Measurements from ENCODE around the gene CACNA2D3. TPM values are rescaled to one million over a fixed set of nuclear protein-coding genes. Genes with fewer than 3 reads are reported as not detected.
A peak's percentile ranks its signal among the peaks of the same experiment; 100 is the strongest.

CACNA2D3 gene
- polyA plus RNA-seq, 1 donor from 2014 or later, result 26.2 TPM

DNA sequence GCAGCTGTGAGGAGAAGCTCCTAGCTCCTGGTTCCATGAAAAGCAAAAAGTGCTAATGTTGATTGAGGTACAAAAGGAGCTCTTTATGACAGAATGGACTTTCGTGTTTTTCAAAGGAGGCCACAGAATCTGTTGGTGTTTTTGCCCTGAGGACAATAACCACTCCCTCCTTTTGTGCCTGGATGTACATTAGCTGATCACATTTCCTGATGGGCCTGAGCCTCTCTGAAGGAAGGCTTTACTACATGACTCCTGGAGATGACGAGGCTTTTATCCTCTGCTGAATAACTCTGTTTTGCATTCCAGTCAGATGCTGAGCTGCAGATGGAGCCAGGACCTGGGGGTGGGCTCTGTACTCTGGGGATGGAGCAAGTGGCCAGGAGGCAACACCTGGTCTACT is 301.9 kb downstream of the CACNA2D3 start:
- Histone ChIP-seq H3K9ac (ENCODE audit: low read length) (no peak overlapping the region), H4K20me1 (ENCODE audit: insufficient read depth) (no peaks in the 10 kb centered on the region), H3K27me3 (ENCODE audit: insufficient read depth, low read depth, low read length) (peaks cover 3% of the 10 kb centered on the region), H3K4me3 (ENCODE audit: low read length) (no peak overlapping the region), H3K36me3 (ENCODE audit: insufficient read depth, low read length) (no peaks in the 10 kb centered on the region), H2AFZ (ENCODE audit: low read depth, low read length) (no peak overlapping the region), H3K27ac (ENCODE audit: low read length) (no peak overlapping the region), H3K4me2 (ENCODE audit: low read length) (no peak overlapping the region), H3F3A (ENCODE audit: insufficient read depth, low read length, poor library complexity, severe bottlenecking) (peaks cover 7% of the 10 kb centered on the region), H3K79me2 (replicated peaks; ENCODE audit: insufficient read depth, low read length) (no peaks in the 10 kb centered on the region), H3K9me3 (ENCODE audit: low read length) (no peaks in the 10 kb centered on the region), H3K9me2 (ENCODE audit: insufficient read depth, low read length) (no peaks in the 10 kb centered on the region)
- TF ChIP-seq RAD21 (conservative IDR thresholded peaks at IDR 0.05) (no peak), MXI1 (conservative IDR thresholded peaks at IDR 0.05; ENCODE audit: poor library complexity, severe bottlenecking) (no peak), CTCF (IDR thresholded peaks at IDR 0.05; ENCODE audit: poor library complexity, severe bottlenecking) (no peak), EZH2 (IDR thresholded peaks at IDR 0.05; ENCODE audit: borderline replicate concordance, insufficient read depth, low read length, poor library complexity, severe bottlenecking) (no peak), EP300 (conservative IDR thresholded peaks at IDR 0.05; ENCODE audit: poor library complexity, severe bottlenecking) (no peak), SMC3 (conservative IDR thresholded peaks at IDR 0.05; ENCODE audit: poor library complexity) (no peak), POLR2AphosphoS5 (IDR thresholded peaks at IDR 0.05) (no peak), TAF1 (IDR thresholded peaks at IDR 0.05; ENCODE audit: low read depth) (no peak)
- TF ChIP-seq, protein P1, sequence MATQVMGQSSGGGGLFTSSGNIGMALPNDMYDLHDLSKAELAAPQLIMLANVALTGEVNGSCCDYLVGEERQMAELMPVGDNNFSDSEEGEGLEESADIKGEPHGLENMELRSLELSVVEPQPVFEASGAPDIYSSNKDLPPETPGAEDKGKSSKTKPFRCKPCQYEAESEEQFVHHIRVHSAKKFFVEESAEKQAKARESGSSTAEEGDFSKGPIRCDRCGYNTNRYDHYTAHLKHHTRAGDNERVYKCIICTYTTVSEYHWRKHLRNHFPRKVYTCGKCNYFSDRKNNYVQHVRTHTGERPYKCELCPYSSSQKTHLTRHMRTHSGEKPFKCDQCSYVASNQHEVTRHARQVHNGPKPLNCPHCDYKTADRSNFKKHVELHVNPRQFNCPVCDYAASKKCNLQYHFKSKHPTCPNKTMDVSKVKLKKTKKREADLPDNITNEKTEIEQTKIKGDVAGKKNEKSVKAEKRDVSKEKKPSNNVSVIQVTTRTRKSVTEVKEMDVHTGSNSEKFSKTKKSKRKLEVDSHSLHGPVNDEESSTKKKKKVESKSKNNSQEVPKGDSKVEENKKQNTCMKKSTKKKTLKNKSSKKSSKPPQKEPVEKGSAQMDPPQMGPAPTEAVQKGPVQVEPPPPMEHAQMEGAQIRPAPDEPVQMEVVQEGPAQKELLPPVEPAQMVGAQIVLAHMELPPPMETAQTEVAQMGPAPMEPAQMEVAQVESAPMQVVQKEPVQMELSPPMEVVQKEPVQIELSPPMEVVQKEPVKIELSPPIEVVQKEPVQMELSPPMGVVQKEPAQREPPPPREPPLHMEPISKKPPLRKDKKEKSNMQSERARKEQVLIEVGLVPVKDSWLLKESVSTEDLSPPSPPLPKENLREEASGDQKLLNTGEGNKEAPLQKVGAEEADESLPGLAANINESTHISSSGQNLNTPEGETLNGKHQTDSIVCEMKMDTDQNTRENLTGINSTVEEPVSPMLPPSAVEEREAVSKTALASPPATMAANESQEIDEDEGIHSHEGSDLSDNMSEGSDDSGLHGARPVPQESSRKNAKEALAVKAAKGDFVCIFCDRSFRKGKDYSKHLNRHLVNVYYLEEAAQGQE (IDR thresholded peaks at IDR 0.05; ENCODE audit: borderline replicate concordance), result no peak

DNA sequence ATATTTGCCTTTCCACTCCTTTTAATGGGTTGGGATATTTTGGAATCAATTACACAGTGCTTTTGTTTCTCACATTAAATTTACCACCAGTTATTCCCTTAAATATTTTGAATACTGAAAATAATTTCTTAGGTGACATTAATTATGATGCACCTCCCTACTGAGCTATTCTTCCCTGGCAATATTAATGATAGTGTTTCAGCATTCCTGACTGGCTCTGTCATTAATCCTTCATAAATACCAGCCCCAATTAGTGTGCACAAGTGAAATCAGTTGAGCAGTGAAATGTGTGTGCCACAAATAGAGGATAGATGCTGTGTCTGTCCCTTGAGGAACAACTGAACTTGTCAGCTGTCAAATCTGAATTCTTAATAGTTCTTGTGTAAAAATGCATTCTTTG is 304.0 kb downstream of the CACNA2D3 start:
- no peak overlapping the region for H2AFZ ChIP-seq (ENCODE audit: low read depth, low read length)
- peak overlapping the region; percentile 24 for H3K4me3 ChIP-seq (ENCODE audit: low read length)
- no peak overlapping the region for H3K9ac ChIP-seq (ENCODE audit: low read length)
- H3K27ac ChIP-seq (ENCODE audit: low read length), result no peak overlapping the region
- H3K79me2 ChIP-seq (replicated peaks; ENCODE audit: insufficient read depth, low read length), result no peaks in the 10 kb centered on the region
- no peak for TF ChIP-seq CTCF (IDR thresholded peaks at IDR 0.05; ENCODE audit: poor library complexity, severe bottlenecking)
- TF ChIP-seq POLR2AphosphoS5 (IDR thresholded peaks at IDR 0.05), result peak; percentile 44
- no peaks in the 10 kb centered on the region for H3K36me3 ChIP-seq (ENCODE audit: insufficient read depth, low read length)
- H4K20me1 ChIP-seq (ENCODE audit: insufficient read depth), result no peaks in the 10 kb centered on the region
- peaks cover 3% of the 10 kb centered on the region for H3K27me3 ChIP-seq (ENCODE audit: insufficient read depth, low read depth, low read length)
- no peaks in the 10 kb centered on the region for H3K9me2 ChIP-seq (ENCODE audit: insufficient read depth, low read length)
- no peak overlapping the region for H3K4me2 ChIP-seq (ENCODE audit: low read length)
- peaks cover 7% of the 10 kb centered on the region for H3F3A ChIP-seq (ENCODE audit: insufficient read depth, low read length, poor library complexity, severe bottlenecking)
- H3K9me3 ChIP-seq (ENCODE audit: low read length), result no peaks in the 10 kb centered on the region

Data from neural cell (in vitro differentiated cells).